Panc1 (cell line): ENCODE data around the gene EVI5.

Source experiments
- POLR2AphosphoS5 ChIP-seq: IDR thresholded peaks from 2 replicates; pipeline ENCODE4 v1.6.1; 2012; ENCODE audit warnings: mild to moderate bottlenecking, low read depth, low read length, moderate library complexity
- TF ChIP-seq, protein P1 (sequence below), 2 experiments: IDR thresholded peaks; 2 replicates each; pipeline ENCODE4 v1.6.1; 2011 to 2012; ENCODE audit warnings: low read depth in 2 of 2, control low read depth in 1 of 2, low read length in 1 of 2, mild to moderate bottlenecking in 1 of 2, moderate library complexity in 1 of 2; ENCODE audit not compliant: insufficient read depth in 1 of 2

DNA sequence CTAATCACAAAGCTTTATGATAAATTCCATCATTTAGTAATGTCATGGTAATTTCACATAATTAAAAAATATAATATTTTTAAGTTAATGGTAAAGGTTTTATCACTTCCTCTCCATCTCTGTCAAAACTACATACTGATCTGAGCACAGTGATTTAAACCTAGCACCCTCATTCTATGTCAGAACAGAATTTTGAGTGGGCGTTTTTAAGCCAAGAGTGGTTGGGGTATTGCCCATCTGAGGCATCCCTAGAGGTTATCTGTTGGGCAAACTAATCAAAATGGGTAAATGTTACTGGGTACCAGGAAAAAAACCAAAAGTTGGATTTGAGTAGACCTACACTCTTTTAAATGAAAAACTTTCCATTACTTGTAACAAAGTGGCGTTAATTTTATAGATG, 197.5 kb downstream of the EVI5 start:
- TF ChIP-seq, protein P1, sequence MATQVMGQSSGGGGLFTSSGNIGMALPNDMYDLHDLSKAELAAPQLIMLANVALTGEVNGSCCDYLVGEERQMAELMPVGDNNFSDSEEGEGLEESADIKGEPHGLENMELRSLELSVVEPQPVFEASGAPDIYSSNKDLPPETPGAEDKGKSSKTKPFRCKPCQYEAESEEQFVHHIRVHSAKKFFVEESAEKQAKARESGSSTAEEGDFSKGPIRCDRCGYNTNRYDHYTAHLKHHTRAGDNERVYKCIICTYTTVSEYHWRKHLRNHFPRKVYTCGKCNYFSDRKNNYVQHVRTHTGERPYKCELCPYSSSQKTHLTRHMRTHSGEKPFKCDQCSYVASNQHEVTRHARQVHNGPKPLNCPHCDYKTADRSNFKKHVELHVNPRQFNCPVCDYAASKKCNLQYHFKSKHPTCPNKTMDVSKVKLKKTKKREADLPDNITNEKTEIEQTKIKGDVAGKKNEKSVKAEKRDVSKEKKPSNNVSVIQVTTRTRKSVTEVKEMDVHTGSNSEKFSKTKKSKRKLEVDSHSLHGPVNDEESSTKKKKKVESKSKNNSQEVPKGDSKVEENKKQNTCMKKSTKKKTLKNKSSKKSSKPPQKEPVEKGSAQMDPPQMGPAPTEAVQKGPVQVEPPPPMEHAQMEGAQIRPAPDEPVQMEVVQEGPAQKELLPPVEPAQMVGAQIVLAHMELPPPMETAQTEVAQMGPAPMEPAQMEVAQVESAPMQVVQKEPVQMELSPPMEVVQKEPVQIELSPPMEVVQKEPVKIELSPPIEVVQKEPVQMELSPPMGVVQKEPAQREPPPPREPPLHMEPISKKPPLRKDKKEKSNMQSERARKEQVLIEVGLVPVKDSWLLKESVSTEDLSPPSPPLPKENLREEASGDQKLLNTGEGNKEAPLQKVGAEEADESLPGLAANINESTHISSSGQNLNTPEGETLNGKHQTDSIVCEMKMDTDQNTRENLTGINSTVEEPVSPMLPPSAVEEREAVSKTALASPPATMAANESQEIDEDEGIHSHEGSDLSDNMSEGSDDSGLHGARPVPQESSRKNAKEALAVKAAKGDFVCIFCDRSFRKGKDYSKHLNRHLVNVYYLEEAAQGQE (IDR thresholded peaks at IDR 0.05; ENCODE audit: insufficient read depth in 1 of 2, low read depth in 2 of 2, low read length in 1 of 2), result no peak
- no peak for TF ChIP-seq POLR2AphosphoS5
